K562 (cell line): ENCODE data around the gene XPNPEP1. TPM values are rescaled to one million over a fixed set of nuclear protein-coding genes. Genes with fewer than 3 reads are reported as not detected.

Experiments used
- ATAC-seq: fragments of 200-7000 bp; cut with Tn5 transposase; 3 replicates; pipeline ENCODE4 v1.9.1; 2020; ENCODE audit warnings: moderate library complexity
- BruUV-seq: library from RNA; stranded (reverse); fragments of 400-500 nt; replicated peaks from 2 replicates; lab custom pipeline; 2021; lab: Mats Ljungman, UMichigan
- CTCF ChIA-PET: fragments of 300-600 bp; formaldehyde crosslinking; extraction: SDS; loops from one replicate; lab custom pipeline; 2021; ENCODE audit warnings: low intra/inter-chr PET ratio; lab: Yijun Ruan, JAX
- POLR2A ChIA-PET: fragments of 300-600, 350-650 bp; sonication (Branson Sonifier 250); formaldehyde crosslinking; extraction: SDS; loops from one replicate; lab custom pipeline; 2021; ENCODE audit warnings: antibody characterized with exemption, inconsistent platforms; lab: Yijun Ruan, JAX
- DNase-seq, 4 experiments: peaks; one replicate each; pipeline versions ENCODE4 v3.0.0 to v3.0.0-alpha.2; 2011 to 2018; ENCODE audit warnings: low spot score in 3 of 4, mixed read lengths in 3 of 4; ENCODE audit errors: extremely low read depth in 1 of 4
- FAIRE-seq: peaks from 2 replicates; lab custom pipeline; 2011; peaks lifted over from hg19 to GRCh38; lab: Jason Lieb, UNC
- H2AFZ ChIP-seq: 2 replicates; pipeline ENCODE4 v1.6.0; 2011; ENCODE audit warnings: low read depth, low read length, control low read depth, inconsistent platforms
- H3K27ac ChIP-seq: fragments of 200-600 bp; 3 replicates; pipeline ENCODE4 v1.8.0; 2011; ENCODE audit warnings: low read depth, mild to moderate bottlenecking, control low read depth, inconsistent platforms, low read length, moderate library complexity, mixed read lengths; ENCODE audit errors: extremely low read depth
- H3K27me3 ChIP-seq, 2 experiments: fragments of 300-600 bp in 1 of 2; 2 replicates in 1 of 2; 3 replicates in 1 of 2; pipeline versions ENCODE4 v1.6.0 to v1.8.0; 2011; ENCODE audit warnings: inconsistent platforms in 2 of 2, low read length in 2 of 2, mild to moderate bottlenecking in 1 of 2, mixed read lengths in 1 of 2, moderate library complexity in 1 of 2; ENCODE audit not compliant: control insufficient read depth in 2 of 2, insufficient read depth in 2 of 2
- H3K36me3 ChIP-seq: fragments of 300-600 bp; 3 replicates; pipeline ENCODE4 v1.8.0; 2011; ENCODE audit warnings: mild to moderate bottlenecking, low read length, inconsistent platforms; ENCODE audit not compliant: control insufficient read depth, insufficient read depth
- H3K4me1 ChIP-seq, 2 experiments: fragments of 200-600 bp in 1 of 2; replicated peaks in 1 of 2; 2 replicates in 1 of 2; 3 replicates in 1 of 2; pipeline versions ENCODE4 v1.5.1 to v1.8.0; 2011; ENCODE audit warnings: inconsistent platforms in 2 of 2, low read length in 2 of 2, mild to moderate bottlenecking in 1 of 2, mixed read lengths in 1 of 2, moderate library complexity in 1 of 2; ENCODE audit not compliant: control insufficient read depth in 2 of 2, insufficient read depth in 2 of 2
- H3K4me2 ChIP-seq: 2 replicates; pipeline ENCODE4 v1.6.1; 2011; ENCODE audit warnings: low read length, control low read depth, inconsistent platforms, mixed read lengths; ENCODE audit not compliant: insufficient read depth
- H3K4me3 ChIP-seq: fragments of 200-600 bp; sonication (generic), shearing (Covaris generic); 2 replicates; pipeline ENCODE4 v1.5.1; 2016; ENCODE audit warnings: control low read depth, inconsistent platforms
- H3K79me2 ChIP-seq: fragments of 200-600 bp; 3 replicates; pipeline ENCODE4 v1.8.0; 2011; ENCODE audit warnings: low read length, inconsistent platforms; ENCODE audit not compliant: control insufficient read depth, insufficient read depth
- H3K9ac ChIP-seq, 2 experiments: 2 replicates each; pipeline versions ENCODE4 v1.6.0 to v1.6.1; 2011; ENCODE audit warnings: low read depth in 2 of 2, low read length in 2 of 2, control low read depth in 1 of 2, inconsistent platforms in 1 of 2, mild to moderate bottlenecking in 1 of 2, mixed read lengths in 1 of 2; ENCODE audit not compliant: insufficient read depth in 1 of 2
- H3K9me1 ChIP-seq: one replicate; pipeline ENCODE4 v1.6.0; 2011; ENCODE audit warnings: inconsistent platforms, mild to moderate bottlenecking, low read length, moderate library complexity; ENCODE audit not compliant: control insufficient read depth, insufficient read depth
- H3K9me3 ChIP-seq: replicated peaks from 2 replicates; pipeline ENCODE4 v1.5.1; 2011; ENCODE audit warnings: low read depth, low read length, inconsistent platforms; ENCODE audit not compliant: control insufficient read depth, insufficient read depth
- H4K20me1 ChIP-seq: replicated peaks from 2 replicates; pipeline ENCODE4 v1.6.1; 2011; ENCODE audit warnings: low read length, inconsistent platforms, mixed read lengths; ENCODE audit not compliant: control insufficient read depth, insufficient read depth
- AFF4 ChIP-seq: sonication (generic); formaldehyde crosslinking; IDR thresholded peaks from 2 replicates; pipeline ENCODE4 v1.8.0; 2023; ENCODE audit warnings: mild to moderate bottlenecking, missing genetic modification reagents
- ESRRB ChIP-seq: fragments of 250-450 bp; sonication (Bioruptor Pico); IDR thresholded peaks from 2 replicates; pipeline ENCODE4 v1.5.0; 2020; ENCODE audit warnings: mild to moderate bottlenecking, moderate library complexity, borderline replicate concordance
- FOXP4 ChIP-seq: sonication (generic); formaldehyde crosslinking; IDR thresholded peaks from 2 replicates; pipeline ENCODE4 v1.8.0; 2022; ENCODE audit warnings: mild to moderate bottlenecking, missing genetic modification reagents, borderline replicate concordance
- MLLT1 ChIP-seq, 2 experiments: fragments of 450-650 bp; IDR thresholded peaks; 2 replicates each; pipeline ENCODE4 v1.6.1; 2016
- SPI1 ChIP-seq: IDR thresholded peaks from 2 replicates; pipeline ENCODE4 v1.6.1; 2011; ENCODE audit warnings: low read depth, low read length, control low read depth, borderline replicate concordance
- STAG1 ChIP-seq: sonication (generic); formaldehyde crosslinking; IDR thresholded peaks from 2 replicates; pipeline ENCODE4 v1.5.0; 2020; ENCODE audit warnings: missing genetic modification reagents, borderline replicate concordance
- ZHX1 ChIP-seq: fragments of 150-350 bp; conservative IDR thresholded peaks from 2 replicates; pipeline ENCODE4 v1.6.1; 2014; ENCODE audit warnings: low read length
- in situ Hi-C: fragments of 300-500 bp; cut with MboI; formaldehyde crosslinking; loops from 4 replicates; pipeline ENCODE4 v1.15.0; 2018; ENCODE audit warnings: inconsistent platforms, mixed read lengths
- intact Hi-C: fragments of 100-400 bp; cut with micrococcal nuclease; formaldehyde crosslinking; loops from 2 replicates; pipeline ENCODE4 v1.14.2; 2022
- polyA plus RNA-seq, 8 experiments: library from polyadenylated mRNA; depleted of rRNA in 4 of 8; stranded (reverse) in 5 of 8; unstranded in 3 of 8; fragments of >200 nt; fragmentation: Nextera tagmentation in 2 of 8; fragmentation: Illumina TruSeq in 1 of 8; extraction: Ambion mirVana in 2 of 8; extraction: Trizol in 1 of 8; gene quantifications; 2 replicates each; pipeline versions ENCODE4 v1.2.1 to v1.2.3, GENCODE V29; 2011 to 2014; ENCODE audit warnings: inconsistent platforms in 1 of 8, missing spikeins in 1 of 8
- total RNA-seq, 7 experiments: library from RNA; depleted of rRNA in 6 of 7; stranded (reverse); fragments of >200 nt in 6 of 7; fragmentation: Illumina TruSeq in 2 of 7; extraction: Trizol in 2 of 7; gene quantifications; 2 replicates each; pipeline versions ENCODE4 v1.2.1 to v1.2.3, GENCODE V29; 2011 to 2021; ENCODE audit warnings: low replicate concordance in 1 of 7

Gene XPNPEP1
- total and polyA plus RNA-seq, 9 of the 15 experiments (the other 6 are each of a cell fraction or from before 2014, with no cell fraction given): 24.2 to 93.5 (median 40.1) TPM

- Histone ChIP-seq H2AFZ (no peak overlapping the region), H3K4me2 (no peak overlapping the region), H3K36me3 (peaks cover 10% of the 10 kb centered on the region; the same call in 2 of the 3 replicates), H3K9me1 (no peaks in the 10 kb centered on the region), H3K4me3 (no peak overlapping the region), H3K4me1 (peaks cover 2 to 38% of the 10 kb centered on the region in 2 experiments; a peak in 3 of 5 replicates), H4K20me1 (no peaks in the 10 kb centered on the region; the same call in 1 of the 2 replicates), H3K27me3 (no peaks in the 10 kb centered on the region), H3K79me2 (peaks cover 9% of the 10 kb centered on the region; the same call in 2 of the 3 replicates), H3K9ac (no peak overlapping the region), H3K27ac (no peak overlapping the region), H3K9me3 (no peaks in the 10 kb centered on the region)
- intact Hi-C loops: no loop called here
- ChIA-PET CTCF (no interaction called here), POLR2A (interaction anchor here (0.6 to 1.4 kb wide), 2 partner anchors 13 to 59 kb away, joined by 3 to 4 read pairs; no protein-coding TSS in a partner anchor)
- ATAC-seq: no peak
- DNase-seq: no peak
- no TSS peak for BruUV-seq
- FAIRE-seq: no peak
- in situ Hi-C loops: no loop called here
- TF ChIP-seq AFF4 (CRISPR knock-in tag) (no peak), MLLT1 (IDR thresholded peaks at IDR 0.05) (no peak), FOXP4 (no peak), SPI1 (no peak), STAG1 (CRISPR knock-in tag) (no peak), ZHX1 (no peak), ESRRB (no peak)
Measured at GRCh38 chr10:109895848-109896247, 27.5 kb downstream of the XPNPEP1 start.
